Body of pancreas (tissue), 4 donors: ENCODE results near the gene PABPN1L.

Experiments
- CTCF ChIP-seq, 7 experiments: fragments of 450-650 bp in 4 of 7; fragments of 200-600 bp in 3 of 7; sonication (generic) in 3 of 7; IDR thresholded peaks; one replicate each; pipeline ENCODE4 v1.5.1; 2016 to 2019; ENCODE audit warnings: antibody characterized with exemption in 7 of 7
- POLR2A ChIP-seq, 3 donors: fragments of 450-650 bp; IDR thresholded peaks; one replicate each; pipeline ENCODE4 v1.6.1; 2016; ENCODE audit warnings: antibody characterized with exemption in 3 of 3, mild to moderate bottlenecking in 2 of 3

- TF ChIP-seq POLR2A (IDR thresholded peaks at IDR 0.05) (no peak), CTCF (IDR thresholded peaks at IDR 0.05) (no peak)
Measured at GRCh38 chr16:88897696-88898425, 31.4 kb upstream of the PABPN1L start.
